ENCODE data around the gene SCAND1. TPM values are rescaled to one million over a fixed set of nuclear protein-coding genes. Genes with fewer than 3 reads are reported as not detected.

Gene SCAND1
- total RNA-seq, 3 donors from 2014 or later, result 87.5 to 103 (median 89.6) TPM

DNA sequence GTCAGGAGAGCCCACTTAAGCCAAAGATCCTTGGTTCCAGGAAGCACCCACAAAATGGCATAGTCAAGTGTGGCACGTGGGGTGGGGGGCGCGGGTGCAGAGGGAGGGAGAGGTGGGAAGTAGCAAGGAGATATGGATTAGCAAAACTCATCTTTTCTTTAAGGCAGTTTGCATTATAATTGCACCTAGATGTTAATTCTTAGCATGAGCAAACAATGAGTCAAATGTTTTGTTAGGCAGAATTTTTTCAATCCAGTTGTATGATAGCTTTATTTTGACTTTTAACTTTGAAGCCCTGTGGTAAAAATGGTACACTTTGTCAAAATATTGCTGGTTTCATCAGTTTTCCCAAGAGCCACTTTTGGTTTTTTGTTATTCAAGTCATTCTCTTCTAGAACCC is 15.0 kb downstream of the SCAND1 start:
- Histone ChIP-seq H3K4me1 (no peaks in the 10 kb centered on the region), H3K4me3 (no peak overlapping the region), H3K27me3 (no peaks in the 10 kb centered on the region), H3K9me3 (no peaks in the 10 kb centered on the region), H3K36me3 (no peaks in the 10 kb centered on the region), H3K27ac (no peak overlapping the region)
- intact Hi-C loops (cut with DNase I; ENCODE audit: low total_unique reads), result no loop called here
- DNase-seq (ENCODE audit: low spot score in 2 of 2), result no peak
- TF ChIP-seq POLR2A (IDR thresholded peaks at IDR 0.05) (no peak), POLR2AphosphoS5 (IDR thresholded peaks at IDR 0.05) (no peak)
- TF ChIP-seq, protein P1, sequence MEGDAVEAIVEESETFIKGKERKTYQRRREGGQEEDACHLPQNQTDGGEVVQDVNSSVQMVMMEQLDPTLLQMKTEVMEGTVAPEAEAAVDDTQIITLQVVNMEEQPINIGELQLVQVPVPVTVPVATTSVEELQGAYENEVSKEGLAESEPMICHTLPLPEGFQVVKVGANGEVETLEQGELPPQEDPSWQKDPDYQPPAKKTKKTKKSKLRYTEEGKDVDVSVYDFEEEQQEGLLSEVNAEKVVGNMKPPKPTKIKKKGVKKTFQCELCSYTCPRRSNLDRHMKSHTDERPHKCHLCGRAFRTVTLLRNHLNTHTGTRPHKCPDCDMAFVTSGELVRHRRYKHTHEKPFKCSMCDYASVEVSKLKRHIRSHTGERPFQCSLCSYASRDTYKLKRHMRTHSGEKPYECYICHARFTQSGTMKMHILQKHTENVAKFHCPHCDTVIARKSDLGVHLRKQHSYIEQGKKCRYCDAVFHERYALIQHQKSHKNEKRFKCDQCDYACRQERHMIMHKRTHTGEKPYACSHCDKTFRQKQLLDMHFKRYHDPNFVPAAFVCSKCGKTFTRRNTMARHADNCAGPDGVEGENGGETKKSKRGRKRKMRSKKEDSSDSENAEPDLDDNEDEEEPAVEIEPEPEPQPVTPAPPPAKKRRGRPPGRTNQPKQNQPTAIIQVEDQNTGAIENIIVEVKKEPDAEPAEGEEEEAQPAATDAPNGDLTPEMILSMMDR (IDR thresholded peaks at IDR 0.05), result no peak

DNA sequence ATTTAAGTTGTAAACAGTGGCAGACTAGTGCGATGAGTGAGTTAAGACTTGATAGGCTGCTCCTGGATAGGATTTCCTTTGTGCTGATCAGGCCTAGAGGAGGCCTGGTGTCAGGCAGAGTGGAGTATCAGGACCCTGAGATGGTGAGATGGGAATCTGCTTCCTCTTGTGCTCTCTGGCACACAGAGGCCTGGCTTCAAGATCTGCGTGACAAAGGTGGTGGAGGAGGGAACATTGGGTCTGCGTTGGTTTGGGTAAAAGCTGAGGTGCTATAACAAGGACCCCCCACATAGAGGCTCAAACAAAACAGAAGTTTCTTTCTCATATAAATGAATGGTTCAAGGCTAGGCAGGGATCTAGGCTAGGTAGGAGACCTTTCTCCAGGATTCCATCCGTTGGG is 20.3 kb downstream of the SCAND1 start:
- intact Hi-C loops (cut with DNase I; ENCODE audit: low total_unique reads), result no loop called here
- Histone ChIP-seq H3K27me3 (no peaks in the 10 kb centered on the region), H3K9me3 (no peaks in the 10 kb centered on the region), H3K4me3 (no peak overlapping the region), H3K27ac (no peak overlapping the region), H3K4me1 (no peaks in the 10 kb centered on the region), H3K36me3 (peaks cover 3% of the 10 kb centered on the region)
- no peak for DNase-seq (ENCODE audit: low spot score in 2 of 2)
- TF ChIP-seq POLR2AphosphoS5 (IDR thresholded peaks at IDR 0.05), result no peak
- no peak for TF ChIP-seq POLR2A (IDR thresholded peaks at IDR 0.05)
- TF ChIP-seq, protein P1 (IDR thresholded peaks at IDR 0.05), result no peak

DNA sequence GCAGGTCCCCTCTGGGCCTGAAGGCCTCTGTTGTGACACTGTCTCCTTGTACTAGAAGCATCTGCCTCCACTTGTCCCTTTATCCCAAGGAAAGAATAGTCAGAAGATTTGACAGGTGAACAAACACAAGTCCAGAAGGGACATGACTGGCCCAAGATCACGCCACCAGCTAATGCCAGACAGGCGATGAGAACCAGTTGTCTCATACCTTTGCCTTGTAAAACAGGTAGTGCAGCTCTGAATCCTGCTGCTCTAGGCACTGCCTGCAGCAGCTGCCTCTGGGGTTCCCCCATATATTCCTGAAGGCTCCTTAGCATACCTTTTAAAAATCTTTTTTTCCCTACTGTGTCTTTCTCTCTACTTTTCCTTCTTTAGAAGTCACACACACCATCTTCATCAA is 25.0 kb downstream of the SCAND1 start:
- H3K4me1 ChIP-seq, result no peaks in the 10 kb centered on the region
- DNase-seq (ENCODE audit: low spot score in 2 of 2), result no peak
- H3K4me3 ChIP-seq, result no peak overlapping the region
- no peaks in the 10 kb centered on the region for H3K27me3 ChIP-seq
- TF ChIP-seq POLR2A (IDR thresholded peaks at IDR 0.05) (no peak), POLR2AphosphoS5 (IDR thresholded peaks at IDR 0.05) (no peak)
- TF ChIP-seq, protein P1 (IDR thresholded peaks at IDR 0.05), result no peak
- H3K27ac ChIP-seq, result no peak overlapping the region
- peaks cover 3% of the 10 kb centered on the region for H3K36me3 ChIP-seq
- H3K9me3 ChIP-seq, result no peaks in the 10 kb centered on the region
- intact Hi-C loops (cut with DNase I; ENCODE audit: low total_unique reads), result no loop called here

DNA sequence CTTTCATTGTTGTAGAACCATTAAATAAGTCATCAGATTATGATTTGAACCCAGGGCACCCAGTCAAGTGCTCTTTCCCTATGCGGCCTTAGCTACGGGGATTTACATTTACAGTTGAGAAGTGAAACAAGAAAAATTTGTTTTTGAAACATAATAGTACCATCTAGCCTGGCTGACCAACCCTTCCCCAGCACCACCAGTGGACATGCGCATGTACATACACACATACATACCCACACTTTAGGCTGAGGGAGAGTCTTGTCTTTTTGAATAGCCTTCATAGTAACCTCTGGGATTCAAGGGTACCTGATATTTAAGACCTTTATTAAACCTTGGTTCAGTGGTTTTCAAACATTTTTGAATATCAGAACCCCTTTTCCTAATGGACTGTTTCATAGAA is 33.8 kb downstream of the SCAND1 start:
- H3K4me3 ChIP-seq, result no peak overlapping the region
- no peaks in the 10 kb centered on the region for H3K9me3 ChIP-seq
- intact Hi-C loops (cut with DNase I; ENCODE audit: low total_unique reads), result no loop called here
- peaks cover 8% of the 10 kb centered on the region for H3K36me3 ChIP-seq
- no peak overlapping the region for H3K27ac ChIP-seq
- TF ChIP-seq POLR2A (IDR thresholded peaks at IDR 0.05) (no peak), POLR2AphosphoS5 (IDR thresholded peaks at IDR 0.05) (no peak)
- TF ChIP-seq, protein P1 (IDR thresholded peaks at IDR 0.05), result no peak
- no peak for DNase-seq (ENCODE audit: low spot score in 2 of 2)
- H3K4me1 ChIP-seq, result no peaks in the 10 kb centered on the region
- H3K27me3 ChIP-seq, result no peaks in the 10 kb centered on the region

DNA sequence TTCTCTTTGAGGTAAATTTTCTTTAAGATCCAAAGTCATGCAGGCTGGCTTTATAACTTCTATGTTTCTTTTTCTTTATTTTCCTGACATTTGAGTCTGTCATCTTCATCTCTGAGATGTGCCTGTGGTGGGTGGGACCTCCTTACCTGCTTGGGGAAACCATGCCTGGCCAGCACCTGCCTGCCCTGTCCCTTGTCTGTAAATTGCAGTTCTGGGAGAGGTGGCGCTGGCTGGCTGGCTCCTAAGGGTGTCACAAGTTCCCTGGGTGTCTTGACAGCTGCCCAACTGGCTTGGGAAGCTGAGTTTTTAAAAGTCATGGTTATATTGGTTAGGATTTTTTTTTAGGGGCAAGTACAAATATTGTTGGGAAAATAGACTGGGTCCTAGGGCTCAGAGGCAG is 36.3 kb downstream of the SCAND1 start:
- intact Hi-C loops (cut with DNase I; ENCODE audit: low total_unique reads), result no loop called here

More for the DNA sequence above, 36.3 kb downstream of the SCAND1 start:
- no peaks in the 10 kb centered on the region for H3K9me3 ChIP-seq
- no peak overlapping the region for H3K27ac ChIP-seq
- no peaks in the 10 kb centered on the region for H3K4me1 ChIP-seq
- TF ChIP-seq POLR2AphosphoS5 (IDR thresholded peaks at IDR 0.05) (no peak), POLR2A (IDR thresholded peaks at IDR 0.05) (no peak)
- TF ChIP-seq, protein P1 (IDR thresholded peaks at IDR 0.05), result no peak
- no peaks in the 10 kb centered on the region for H3K27me3 ChIP-seq
- no peak overlapping the region for H3K4me3 ChIP-seq
- peaks cover 8% of the 10 kb centered on the region for H3K36me3 ChIP-seq
- no peak for DNase-seq (ENCODE audit: low spot score in 2 of 2)

All from breast epithelium (tissue), 4 donors.